KMS-11 (cell line): ENCODE data around the gene E2F7.

Experiments
- H2AFZ ChIP-seq: fragments of 200-600 bp; sonication (generic); 2 replicates; pipeline ENCODE4 v1.6.1; 2016; ENCODE audit warnings: antibody characterized with exemption, mixed run types, low read depth
- H3K27ac ChIP-seq: fragments of 200-600 bp; sonication (generic); 2 replicates; pipeline ENCODE4 v1.6.1; 2016; ENCODE audit warnings: mild to moderate bottlenecking, mixed run types
- H3K27me3 ChIP-seq: fragments of 200-600 bp; sonication (generic); 2 replicates; pipeline ENCODE4 v1.6.1; 2017; ENCODE audit warnings: mild to moderate bottlenecking, low read depth, mixed run types, moderate library complexity; ENCODE audit not compliant: insufficient read depth
- H3K36me3 ChIP-seq: fragments of 200-600 bp; sonication (generic); 2 replicates; pipeline ENCODE4 v1.6.1; 2017; ENCODE audit warnings: mild to moderate bottlenecking, mixed run types; ENCODE audit not compliant: insufficient read depth
- H3K4me1 ChIP-seq: fragments of 200-600 bp; sonication (generic); 2 replicates; pipeline ENCODE4 v1.6.1; 2016; ENCODE audit warnings: mild to moderate bottlenecking, low read depth, mixed run types; ENCODE audit not compliant: poor library complexity, severe bottlenecking
- H3K4me2 ChIP-seq: fragments of 200-600 bp; sonication (generic); 2 replicates; pipeline ENCODE4 v1.7.0; 2016; ENCODE audit warnings: mild to moderate bottlenecking, mixed run types
- H3K4me3 ChIP-seq: fragments of 200-600 bp; sonication (generic); IDR thresholded peaks from 2 replicates; pipeline ENCODE4 v1.6.1; 2017; ENCODE audit warnings: low read depth, low read length, mixed read lengths; ENCODE audit not compliant: insufficient read depth
- H3K79me2 ChIP-seq: fragments of 200-600 bp; sonication (generic); 2 replicates; pipeline ENCODE4 v1.6.1; 2016; ENCODE audit warnings: low read depth, mixed run types; ENCODE audit not compliant: insufficient read depth
- H3K9ac ChIP-seq: fragments of 200-600 bp; sonication (generic); 2 replicates; pipeline ENCODE4 v1.6.1; 2016; ENCODE audit warnings: mild to moderate bottlenecking, mixed run types
- H4K20me1 ChIP-seq: fragments of 200-600 bp; sonication (generic); 2 replicates; pipeline ENCODE4 v1.6.1; 2016; ENCODE audit warnings: mild to moderate bottlenecking, mixed run types; ENCODE audit not compliant: insufficient read depth
- CTCF ChIP-seq: fragments of 200-600 bp; sonication (generic); conservative IDR thresholded peaks from 2 replicates; pipeline ENCODE4 v1.6.1; 2017; ENCODE audit warnings: low read depth, mild to moderate bottlenecking, antibody characterized with exemption, low read length, moderate library complexity, mixed read lengths

E2F7 gene

GRCh38 chr12:77065361-77066204 lies at the start of gene E2F7:
TSS of gene E2F7 (minus strand) at chr12:77065569. CDS start at chr12:77064635, 934 bp downstream.
- no peaks in the 10 kb centered on the region for H4K20me1 ChIP-seq
- H3K4me1 ChIP-seq = peaks cover 45% of the 10 kb centered on the region
- H3K79me2 ChIP-seq = no peaks in the 10 kb centered on the region
- H3K27me3 ChIP-seq = no peaks in the 10 kb centered on the region
- peak within 1 kb of the TSS; percentile 53 for H3K4me3 ChIP-seq
- H3K9ac ChIP-seq = peak within 1 kb of the TSS; percentile 67
- peak within 1 kb of the TSS; percentile 40 for H3K27ac ChIP-seq
- no peak for TF ChIP-seq CTCF
- peak within 1 kb of the TSS; percentile 91 for H3K4me2 ChIP-seq
- no peaks in the 10 kb centered on the region for H3K36me3 ChIP-seq
- peak within 1 kb of the TSS; percentile 85 for H2AFZ ChIP-seq

GRCh38 chr12:77113971-77114370 lies 48.6 kb upstream of the E2F7 start:
- Histone ChIP-seq H2AFZ (no peak overlapping the region), H3K9ac (no peak overlapping the region), H3K4me3 (no peak overlapping the region), H3K27ac (no peak overlapping the region), H3K4me2 (no peak overlapping the region), H3K36me3 (no peaks in the 10 kb centered on the region), H3K4me1 (no peaks in the 10 kb centered on the region), H3K79me2 (no peaks in the 10 kb centered on the region), H4K20me1 (no peaks in the 10 kb centered on the region), H3K27me3 (no peaks in the 10 kb centered on the region)
- no peak for TF ChIP-seq CTCF

- Histone ChIP-seq H3K27ac (no peak overlapping the region), H3K4me2 (no peak overlapping the region), H3K9ac (no peak overlapping the region), H3K36me3 (no peaks in the 10 kb centered on the region), H2AFZ (no peak overlapping the region), H4K20me1 (no peaks in the 10 kb centered on the region), H3K27me3 (no peaks in the 10 kb centered on the region), H3K79me2 (no peaks in the 10 kb centered on the region), H3K4me3 (no peak overlapping the region), H3K4me1 (no peaks in the 10 kb centered on the region)
- TF ChIP-seq CTCF = no peak
Observed at GRCh38 chr12:77108707-77109106, 43.3 kb upstream of the E2F7 start.

GRCh38 chr12:77107121-77107520 lies 41.8 kb upstream of the E2F7 start:
- Histone ChIP-seq H4K20me1 (no peaks in the 10 kb centered on the region), H3K4me1 (no peaks in the 10 kb centered on the region)
- no peak for TF ChIP-seq CTCF

More at GRCh38 chr12:77107121-77107520, 41.8 kb upstream of the E2F7 start:
- no peak overlapping the region for H2AFZ ChIP-seq
- H3K79me2 ChIP-seq = no peaks in the 10 kb centered on the region
- H3K4me2 ChIP-seq = no peak overlapping the region
- no peak overlapping the region for H3K9ac ChIP-seq
- no peak overlapping the region for H3K4me3 ChIP-seq
- H3K27ac ChIP-seq = no peak overlapping the region
- no peaks in the 10 kb centered on the region for H3K27me3 ChIP-seq
- no peaks in the 10 kb centered on the region for H3K36me3 ChIP-seq
